ENCODE results near the gene NPPC.

The NPPC gene, protein sequence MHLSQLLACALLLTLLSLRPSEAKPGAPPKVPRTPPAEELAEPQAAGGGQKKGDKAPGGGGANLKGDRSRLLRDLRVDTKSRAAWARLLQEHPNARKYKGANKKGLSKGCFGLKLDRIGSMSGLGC

DNA sequence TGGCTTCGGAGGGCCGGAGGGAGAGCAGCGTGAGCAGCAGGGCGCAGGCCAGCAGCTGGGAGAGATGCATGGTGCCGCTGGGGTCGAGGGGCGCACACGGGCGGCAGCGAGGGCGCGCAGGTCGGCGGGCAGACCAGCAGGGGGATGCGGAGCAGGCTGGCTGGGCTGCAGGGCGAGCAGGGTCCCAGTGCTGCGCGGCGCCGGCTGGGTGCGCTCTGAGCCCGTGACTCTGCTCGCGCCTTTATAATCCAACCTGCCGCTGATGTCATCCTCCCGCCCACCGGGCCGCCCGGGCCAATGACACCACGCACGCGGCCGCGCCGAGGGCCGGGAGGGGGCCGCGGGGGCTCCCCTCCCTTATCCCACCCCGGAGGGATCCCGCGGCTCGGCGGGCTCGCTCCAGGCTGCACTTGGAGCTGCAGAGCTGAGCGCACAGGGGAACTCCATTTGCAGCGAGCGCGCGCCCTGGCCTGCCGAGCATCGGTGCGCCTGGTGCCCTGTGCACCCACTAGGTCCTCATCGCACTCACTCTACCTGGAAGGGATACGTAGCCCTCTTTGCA, at the start of gene NPPC:
Gene NPPC (minus strand): TSS at position 217 of the 562 bp plus-strand sequence. CDS start 147 bp downstream, at position 70.
- TF ChIP-seq, protein P1, sequence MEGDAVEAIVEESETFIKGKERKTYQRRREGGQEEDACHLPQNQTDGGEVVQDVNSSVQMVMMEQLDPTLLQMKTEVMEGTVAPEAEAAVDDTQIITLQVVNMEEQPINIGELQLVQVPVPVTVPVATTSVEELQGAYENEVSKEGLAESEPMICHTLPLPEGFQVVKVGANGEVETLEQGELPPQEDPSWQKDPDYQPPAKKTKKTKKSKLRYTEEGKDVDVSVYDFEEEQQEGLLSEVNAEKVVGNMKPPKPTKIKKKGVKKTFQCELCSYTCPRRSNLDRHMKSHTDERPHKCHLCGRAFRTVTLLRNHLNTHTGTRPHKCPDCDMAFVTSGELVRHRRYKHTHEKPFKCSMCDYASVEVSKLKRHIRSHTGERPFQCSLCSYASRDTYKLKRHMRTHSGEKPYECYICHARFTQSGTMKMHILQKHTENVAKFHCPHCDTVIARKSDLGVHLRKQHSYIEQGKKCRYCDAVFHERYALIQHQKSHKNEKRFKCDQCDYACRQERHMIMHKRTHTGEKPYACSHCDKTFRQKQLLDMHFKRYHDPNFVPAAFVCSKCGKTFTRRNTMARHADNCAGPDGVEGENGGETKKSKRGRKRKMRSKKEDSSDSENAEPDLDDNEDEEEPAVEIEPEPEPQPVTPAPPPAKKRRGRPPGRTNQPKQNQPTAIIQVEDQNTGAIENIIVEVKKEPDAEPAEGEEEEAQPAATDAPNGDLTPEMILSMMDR (IDR thresholded peaks at IDR 0.05) = no peak
- Histone ChIP-seq H3K27ac (no peak within 1 kb of the TSS), H3K4me3 (peak within 1 kb of the TSS; percentile 70)
- DNase-seq (ENCODE audit: low spot score) = peak; percentile 65

DNA sequence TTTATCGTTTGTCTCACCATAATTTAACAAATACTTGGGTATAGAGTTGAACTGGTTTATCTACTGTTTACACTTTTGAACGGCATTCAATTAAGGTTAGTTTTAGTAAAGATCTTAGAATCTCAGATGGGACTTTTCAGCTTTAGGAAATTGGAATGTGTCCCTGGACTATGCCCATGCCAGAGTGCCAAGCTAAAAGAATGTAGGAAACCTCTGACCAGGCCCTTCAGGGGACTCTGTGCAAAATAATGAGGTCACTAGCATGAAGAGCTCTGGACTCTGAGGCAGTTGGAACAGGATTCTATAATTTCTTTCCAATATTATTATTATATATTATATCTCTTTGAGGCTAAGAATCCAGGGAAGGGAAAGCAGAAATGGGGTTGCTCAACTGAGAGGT, 48.8 kb upstream of the NPPC start:
- H3K27ac ChIP-seq = no peak overlapping the region
- H3K4me3 ChIP-seq = no peak overlapping the region
- no peak for DNase-seq (ENCODE audit: low spot score)
- TF ChIP-seq, protein P1 (IDR thresholded peaks at IDR 0.05) = no peak

DNA sequence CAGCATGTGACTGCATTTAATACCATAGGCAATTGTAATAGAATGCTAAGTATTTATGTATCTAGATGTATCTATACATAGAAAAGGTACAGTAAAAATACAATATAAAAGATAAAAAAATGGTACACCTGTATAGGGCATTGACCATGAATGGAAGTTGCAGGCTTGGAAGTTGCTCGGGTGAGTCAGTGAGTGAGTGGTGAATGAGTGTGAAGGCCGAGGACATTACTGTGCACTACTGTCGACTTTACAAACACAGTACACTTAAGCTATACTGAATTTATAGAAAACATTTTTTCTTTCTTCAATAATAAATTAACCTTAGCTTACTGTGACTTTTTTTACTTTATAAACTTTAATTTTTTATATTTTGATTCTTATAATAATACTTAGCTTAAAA, 44.3 kb upstream of the NPPC start:
- TF ChIP-seq, protein P1 (IDR thresholded peaks at IDR 0.05) = no peak
- H3K27ac ChIP-seq = no peak overlapping the region
- no peak overlapping the region for H3K4me3 ChIP-seq
- no peak for DNase-seq (ENCODE audit: low spot score)

DNA sequence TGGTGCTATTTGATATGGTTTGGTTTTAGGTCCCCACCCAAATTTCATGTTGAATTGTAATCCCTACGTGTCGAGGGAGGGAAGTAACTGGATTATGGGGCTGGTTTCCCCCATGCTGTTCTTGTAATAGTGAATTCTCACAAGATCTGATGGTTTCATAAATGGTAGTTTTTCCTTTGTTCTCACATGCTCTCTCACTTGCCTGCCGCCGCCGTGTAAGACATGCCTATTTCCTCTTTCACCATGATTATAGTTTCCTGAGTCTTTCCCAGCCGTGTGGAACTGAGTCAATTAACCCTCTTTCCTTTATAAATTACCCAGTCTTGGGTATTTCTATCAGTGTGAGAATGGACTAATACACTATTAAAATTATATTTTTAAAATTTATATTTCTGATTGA, 42.6 kb upstream of the NPPC start:
- TF ChIP-seq, protein P1 (IDR thresholded peaks at IDR 0.05) = no peak
- Histone ChIP-seq H3K27ac (no peak overlapping the region), H3K4me3 (no peak overlapping the region)
- DNase-seq (ENCODE audit: low spot score) = no peak

DNA sequence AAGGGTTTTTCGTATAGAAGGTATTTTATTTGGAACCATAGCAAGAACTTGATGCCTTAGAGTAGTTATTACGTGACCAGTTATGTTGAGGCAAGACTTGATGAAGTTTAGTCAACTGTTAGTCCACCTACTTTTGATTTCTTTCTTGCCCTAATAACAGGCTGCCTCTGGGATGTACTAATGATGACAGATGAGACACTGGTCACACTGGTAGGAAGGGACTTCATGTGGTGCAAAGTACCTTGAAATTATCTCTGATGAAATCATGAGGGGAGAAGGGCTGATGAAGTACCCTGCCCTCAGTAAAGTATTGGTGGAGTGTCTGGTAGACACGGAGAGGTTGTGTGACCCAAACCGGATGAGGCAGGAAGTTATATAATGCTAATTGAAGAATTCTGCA, 40.7 kb upstream of the NPPC start:
- TF ChIP-seq, protein P1 (IDR thresholded peaks at IDR 0.05) = no peak
- H3K27ac ChIP-seq = no peak overlapping the region
- H3K4me3 ChIP-seq = no peak overlapping the region
- no peak for DNase-seq (ENCODE audit: low spot score)

DNA sequence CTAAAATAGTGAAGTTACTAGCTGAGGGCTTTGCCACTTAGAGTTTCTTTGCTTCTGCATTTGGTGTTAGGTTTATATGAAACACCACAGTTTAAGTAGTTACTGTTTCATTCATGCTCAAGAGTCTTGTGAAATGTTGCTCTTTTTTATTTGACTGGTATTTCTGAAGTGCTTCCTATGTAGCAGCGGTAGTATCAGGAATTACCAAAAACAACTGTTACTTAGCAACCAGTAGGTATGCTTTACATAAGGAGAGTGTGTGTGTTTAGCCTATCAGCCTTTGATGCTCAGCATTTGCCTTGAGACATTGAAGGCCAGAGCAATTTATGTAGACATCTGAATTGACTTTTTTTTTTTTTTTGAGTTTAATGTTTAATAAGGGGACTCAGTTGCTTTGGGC, 38.9 kb upstream of the NPPC start:
- Histone ChIP-seq H3K4me3 (no peak overlapping the region), H3K27ac (no peak overlapping the region)
- TF ChIP-seq, protein P1 (IDR thresholded peaks at IDR 0.05) = no peak
- no peak for DNase-seq (ENCODE audit: low spot score)
